Thoracic aorta (tissue), 2 donors: Measurements from ENCODE around the gene HOXC4. TPM values are rescaled to one million over a fixed set of nuclear protein-coding genes. Genes with fewer than 3 reads are reported as not detected.

Experiments
- total RNA-seq, 2 donors: library from RNA; depleted of rRNA; stranded (reverse); fragments of >200 nt; gene quantifications; one replicate each; pipeline versions ENCODE4 v1.1.0 to v1.2.3, GENCODE V29; 2016

HOXC4 gene
- total RNA-seq, 2 donors from 2014 or later, result 1.2 TPM; not detected in 1

Other genes with a start within 250 kb of the HOXC4 start
- gene HOXC13, start 115.0 kb upstream of the HOXC4 start, total RNA-seq, result not detected
- not detected for gene HOXC12, start 98.9 kb upstream of the HOXC4 start, total RNA-seq
- not detected for gene HOXC11, start 80.7 kb upstream of the HOXC4 start, total RNA-seq
- not detected for gene HOTAIR, start 78.9 kb upstream of the HOXC4 start, total RNA-seq
- gene HOXC10, start 68.7 kb upstream of the HOXC4 start, total RNA-seq, result not detected
- gene HOXC9, start 53.7 kb upstream of the HOXC4 start, total RNA-seq, result not detected
- gene HOXC8, start 44.9 kb upstream of the HOXC4 start, total RNA-seq, result not detected
- gene HOXC6, start 25.4 kb upstream of the HOXC4 start, total RNA-seq, result not detected
- 1 to 10 TPM in 1 of 2 donors, not detected in 1; 1.8 TPM for gene HOXC5, start 20.8 kb upstream of the HOXC4 start, total RNA-seq
- gene SMUG1, start 135.2 kb downstream of the HOXC4 start, total RNA-seq, result 10 to 100 TPM; 29.4 to 39.3 TPM
- 10 to 100 TPM; 37.6 to 52.7 TPM for gene CBX5, start 226.3 kb downstream of the HOXC4 start, total RNA-seq
- 100 to 1,000 TPM; 219 to 695 TPM for gene HNRNPA1, start 226.9 kb downstream of the HOXC4 start, total RNA-seq
- gene NFE2, start 247.2 kb downstream of the HOXC4 start, total RNA-seq, result 1 to 10 TPM in 1 of 2 donors, not detected in 1; 1.8 TPM